Ectodermal cell (in vitro differentiated cells): ENCODE measurements around the gene AXL.
A peak's percentile ranks its signal among the peaks of the same experiment; 100 is the strongest.

Experiments
- H3K27ac ChIP-seq: 2 replicates; pipeline ENCODE4 v1.7.0; 2013; ENCODE audit warnings: mild to moderate bottlenecking, low read depth, low read length; ENCODE audit not compliant: insufficient read depth, poor library complexity, severe bottlenecking
- H3K27me3 ChIP-seq: 2 replicates; pipeline ENCODE4 v1.7.0; 2013; ENCODE audit warnings: mild to moderate bottlenecking, low read length; ENCODE audit not compliant: insufficient read depth, control insufficient read depth, poor library complexity, severe bottlenecking
- H3K36me3 ChIP-seq: one replicate; pipeline ENCODE4 v1.7.0; 2013; ENCODE audit warnings: low read length; ENCODE audit not compliant: control insufficient read depth, insufficient read depth
- H3K4me1 ChIP-seq: one replicate; pipeline ENCODE4 v1.7.0; 2013; ENCODE audit warnings: low read length; ENCODE audit not compliant: control insufficient read depth, insufficient read depth
- H3K4me3 ChIP-seq: 2 replicates; pipeline ENCODE4 v1.7.0; 2013; ENCODE audit warnings: low read depth, low read length, control low read depth; ENCODE audit not compliant: insufficient read depth
- H3K9me3 ChIP-seq: 2 replicates; pipeline ENCODE4 v1.7.0; 2013; ENCODE audit warnings: mild to moderate bottlenecking, low read length, moderate library complexity; ENCODE audit not compliant: control insufficient read depth
- WGBS, 2 experiments: methylation state at CpG; one replicate each; pipeline ENCODE4 v1.1.7; 2013; ENCODE audit warnings: missing lambda C conversion rate in 2 of 2; 5-methylcytosine and 5-hydroxymethylcytosine counted together

Gene AXL

DNA sequence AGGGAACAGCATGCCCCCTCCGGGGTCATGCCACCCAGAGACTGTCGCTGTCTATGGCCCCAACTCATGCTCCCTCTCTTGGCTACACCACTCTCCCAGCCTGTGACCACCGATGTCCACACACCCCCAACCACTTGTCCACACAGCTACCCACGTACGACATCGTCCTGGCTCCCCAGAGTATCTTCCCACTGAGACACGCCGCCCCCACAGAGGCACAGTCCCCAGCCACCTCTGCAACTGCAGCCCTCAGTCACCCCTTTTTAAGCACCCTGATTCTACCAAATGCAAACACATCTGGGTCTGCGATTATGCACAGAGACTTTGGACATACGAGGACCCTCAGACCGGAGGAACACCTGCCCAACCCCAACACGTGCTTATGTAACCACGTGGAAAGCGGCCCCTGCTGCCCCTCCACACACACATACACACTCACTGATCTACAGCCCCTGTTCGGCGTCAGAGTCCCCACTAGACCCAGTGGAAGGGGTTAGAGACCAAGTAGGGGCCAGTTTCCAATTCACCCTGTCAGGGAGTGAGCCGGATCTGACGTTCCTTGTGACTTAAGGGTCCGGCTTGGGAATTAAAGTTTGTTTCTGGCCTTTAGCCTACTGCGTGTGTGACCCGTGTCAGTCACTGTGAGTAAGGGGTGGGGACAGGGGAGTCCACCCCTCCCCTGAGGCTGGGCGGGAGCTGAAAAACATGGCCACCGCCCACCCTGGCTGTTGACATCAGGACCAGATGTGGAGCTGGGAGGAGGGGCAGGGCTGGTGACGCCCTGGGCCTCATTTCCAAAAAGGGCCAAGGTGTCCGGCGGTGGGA, 11.9 kb upstream of the AXL start:
- H3K4me1 ChIP-seq, result no peaks in the 10 kb centered on the region
- H3K36me3 ChIP-seq, result no peaks in the 10 kb centered on the region
- 90 to 91% methylated on average over 26 of the region's 26 CpGs for WGBS, 2 experiments
- H3K4me3 ChIP-seq, result no peak overlapping the region
- H3K27me3 ChIP-seq, result no peaks in the 10 kb centered on the region
- no peaks in the 10 kb centered on the region for H3K9me3 ChIP-seq
- no peak overlapping the region for H3K27ac ChIP-seq

DNA sequence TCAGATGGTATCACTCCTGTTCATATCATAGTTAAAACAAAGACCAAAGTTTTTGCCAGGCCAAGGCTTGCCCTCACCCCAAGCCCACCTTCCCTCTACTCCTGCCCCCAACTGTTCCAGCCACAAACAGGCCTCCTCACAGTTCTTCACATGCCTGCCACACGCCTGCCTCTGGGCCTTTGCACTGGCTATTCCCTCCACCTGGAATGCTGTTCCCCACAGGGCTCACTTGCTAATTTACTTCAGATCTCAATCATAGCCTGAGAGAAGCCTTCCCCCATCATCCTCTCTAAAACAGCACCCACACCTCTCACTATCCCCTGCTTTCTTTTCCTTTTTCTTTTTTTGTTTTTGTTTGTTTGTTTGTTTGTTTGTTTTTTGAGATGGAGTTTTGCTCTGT, 4.9 kb upstream of the AXL start:
- Histone ChIP-seq H3K36me3 (no peaks in the 10 kb centered on the region), H3K4me3 (no peak overlapping the region), H3K9me3 (no peaks in the 10 kb centered on the region), H3K27me3 (no peaks in the 10 kb centered on the region), H3K27ac (no peak overlapping the region), H3K4me1 (peaks cover 13% of the 10 kb centered on the region)
- WGBS, 2 experiments, result 79 to 92% methylated on average over 1 of the region's 1 CpG

DNA sequence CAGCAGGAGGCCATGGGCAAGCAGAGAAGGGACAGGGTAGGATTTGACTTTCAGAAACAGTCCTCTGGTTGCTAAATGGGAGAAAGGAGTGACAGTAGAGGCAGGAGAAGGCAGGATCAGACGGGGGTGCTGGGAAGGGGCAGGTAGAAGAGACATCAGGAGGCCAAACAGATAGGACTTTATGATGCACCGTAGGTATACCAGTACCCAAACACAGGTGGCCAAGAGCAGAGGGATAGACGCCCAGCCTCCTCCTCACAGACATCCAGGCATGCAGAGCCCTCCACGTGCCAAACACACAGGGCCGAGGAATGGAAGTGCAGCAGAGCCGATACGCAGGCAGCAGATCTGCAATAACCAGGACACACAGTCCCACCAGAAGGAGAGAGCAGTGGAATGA, 1.3 kb upstream of the AXL start:
- H3K27me3 ChIP-seq, result no peaks in the 10 kb centered on the region
- H3K4me1 ChIP-seq, result peaks cover 13% of the 10 kb centered on the region
- peaks cover 3% of the 10 kb centered on the region for H3K36me3 ChIP-seq
- H3K9me3 ChIP-seq, result no peaks in the 10 kb centered on the region
- no peak overlapping the region for H3K4me3 ChIP-seq
- H3K27ac ChIP-seq, result no peak overlapping the region
- 81 to 82% methylated on average over 7 of the region's 7 CpGs for WGBS, 2 experiments

DNA sequence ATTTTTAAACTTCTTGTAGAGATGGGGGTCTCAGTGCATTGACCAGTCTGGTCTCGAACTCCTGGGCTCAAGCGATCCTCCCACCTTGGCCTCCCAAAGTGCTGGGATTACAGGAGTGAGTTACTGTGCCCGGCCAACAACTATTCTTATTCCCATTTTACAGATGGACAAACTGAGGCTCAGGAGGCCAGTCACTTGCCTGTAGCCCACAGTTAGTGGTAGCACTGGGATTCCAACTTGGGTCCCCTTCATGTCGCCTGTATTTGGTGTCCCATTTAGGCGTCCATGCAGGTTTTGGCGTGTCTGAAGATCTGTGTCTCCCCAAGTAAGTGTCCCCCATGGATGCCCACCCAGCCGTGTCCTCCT, 791 bp upstream of the AXL start:
- no peaks in the 10 kb centered on the region for H3K27me3 ChIP-seq
- H3K36me3 ChIP-seq, result peaks cover 3% of the 10 kb centered on the region
- H3K9me3 ChIP-seq, result no peaks in the 10 kb centered on the region
- WGBS, 2 experiments, result 76% methylated on average over 7 of the region's 7 CpGs
- H3K4me1 ChIP-seq, result peaks cover 14% of the 10 kb centered on the region
- H3K4me3 ChIP-seq, result peak overlapping the region; percentile 73
- H3K27ac ChIP-seq, result peak overlapping the region; percentile 67

DNA sequence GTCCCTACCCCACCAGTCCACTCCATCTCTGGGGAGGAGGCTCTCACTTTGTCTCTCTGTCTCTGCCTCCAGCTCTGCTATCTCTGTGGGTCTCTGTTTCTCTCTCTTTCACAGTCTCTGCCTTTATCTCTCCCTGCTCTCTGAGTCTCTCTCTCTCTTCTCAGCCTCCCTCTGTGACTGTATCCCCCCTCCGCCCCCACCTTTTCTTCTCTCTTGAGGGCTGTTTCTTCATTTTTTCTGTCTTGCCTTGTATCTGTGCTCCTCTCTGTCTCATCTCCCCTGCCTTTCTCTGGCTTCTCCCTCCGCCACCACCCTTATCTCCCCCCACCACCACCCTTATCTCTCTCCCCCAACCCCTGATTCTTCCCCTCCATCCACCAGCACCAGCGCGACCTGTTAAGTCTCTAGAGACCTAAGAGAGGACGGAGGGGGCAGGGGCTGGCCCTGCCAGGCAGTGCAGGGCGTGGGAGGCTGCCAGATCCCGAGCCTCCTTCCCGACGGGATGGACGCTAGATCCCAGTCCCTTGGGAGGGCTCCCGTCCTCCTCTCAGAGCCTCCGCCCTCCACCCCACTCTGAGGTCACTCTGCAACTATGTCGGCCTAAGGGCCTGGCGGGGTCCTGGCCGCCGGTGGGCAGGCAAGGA, 1.0 kb downstream of the AXL start:
- Histone ChIP-seq H3K27ac (no peak overlapping the region), H3K4me1 (peaks cover 26% of the 10 kb centered on the region), H3K27me3 (no peaks in the 10 kb centered on the region), H3K9me3 (no peaks in the 10 kb centered on the region), H3K36me3 (peaks cover 6% of the 10 kb centered on the region), H3K4me3 (peak overlapping the region; percentile 73)
- 17 to 20% methylated on average over 16 of the region's 16 CpGs for whole genome bisulfite sequencing, 2 experiments

DNA sequence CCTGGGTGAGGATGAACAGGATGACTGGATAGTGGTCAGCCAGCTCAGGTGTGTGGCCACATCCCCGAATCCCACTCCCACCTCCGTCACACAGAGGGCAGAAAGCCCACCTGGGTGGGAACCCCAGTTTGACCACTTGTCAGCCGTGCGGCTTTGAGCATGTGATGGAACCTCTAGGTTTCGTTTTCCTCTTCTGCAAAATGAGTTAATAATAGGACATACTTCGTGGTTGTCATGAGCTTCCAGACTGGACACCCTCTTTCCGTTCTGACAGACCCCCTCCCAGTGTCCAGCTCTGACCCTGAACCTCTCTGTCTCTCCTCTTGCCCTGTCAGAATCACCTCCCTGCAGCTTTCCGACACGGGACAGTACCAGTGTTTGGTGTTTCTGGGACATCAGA, 1.8 kb downstream of the AXL start:
- 94 to 95% methylated on average over 9 of the region's 9 CpGs for WGBS, 2 experiments
- Histone ChIP-seq H3K27ac (no peak overlapping the region), H3K4me1 (peaks cover 34% of the 10 kb centered on the region), H3K27me3 (no peaks in the 10 kb centered on the region), H3K4me3 (peak overlapping the region; percentile 73), H3K36me3 (peaks cover 6% of the 10 kb centered on the region), H3K9me3 (no peaks in the 10 kb centered on the region)

DNA sequence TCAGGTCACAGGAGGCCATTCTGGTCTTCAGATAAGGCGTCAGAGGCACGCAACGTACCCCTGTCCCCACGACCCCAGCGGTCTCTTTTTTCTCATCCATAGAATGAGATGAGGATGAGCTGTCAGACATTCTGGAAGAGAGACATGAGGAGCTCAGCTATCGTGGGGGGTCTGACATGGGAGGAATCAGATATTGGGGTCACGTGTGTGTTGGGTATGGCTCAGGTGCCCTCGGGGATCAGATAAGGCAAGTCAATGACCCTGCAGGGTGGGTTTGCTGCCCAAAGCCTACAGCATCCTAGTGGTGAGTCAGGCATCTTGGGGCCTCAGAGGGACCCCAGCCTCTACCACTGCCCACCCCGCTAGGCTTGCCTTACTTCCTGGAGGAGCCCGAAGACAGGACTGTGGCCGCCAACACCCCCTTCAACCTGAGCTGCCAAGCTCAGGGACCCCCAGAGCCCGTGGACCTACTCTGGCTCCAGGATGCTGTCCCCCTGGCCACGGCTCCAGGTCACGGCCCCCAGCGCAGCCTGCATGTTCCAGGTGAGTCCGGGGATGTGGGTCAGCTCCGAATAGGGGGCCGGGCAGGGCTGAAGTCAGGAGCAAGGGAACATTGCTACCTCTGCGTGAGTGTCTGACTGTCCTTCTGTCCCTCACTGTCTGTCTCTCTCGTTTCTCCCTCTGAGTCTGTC, 2.6 kb downstream of the AXL start:
- no peak overlapping the region for H3K27ac ChIP-seq
- H3K9me3 ChIP-seq, result no peaks in the 10 kb centered on the region
- WGBS, 2 experiments, result 94 to 96% methylated on average over 20 of the region's 20 CpGs
- no peaks in the 10 kb centered on the region for H3K27me3 ChIP-seq
- no peak overlapping the region for H3K4me3 ChIP-seq
- H3K4me1 ChIP-seq, result peaks cover 36% of the 10 kb centered on the region
- peaks cover 6% of the 10 kb centered on the region for H3K36me3 ChIP-seq

DNA sequence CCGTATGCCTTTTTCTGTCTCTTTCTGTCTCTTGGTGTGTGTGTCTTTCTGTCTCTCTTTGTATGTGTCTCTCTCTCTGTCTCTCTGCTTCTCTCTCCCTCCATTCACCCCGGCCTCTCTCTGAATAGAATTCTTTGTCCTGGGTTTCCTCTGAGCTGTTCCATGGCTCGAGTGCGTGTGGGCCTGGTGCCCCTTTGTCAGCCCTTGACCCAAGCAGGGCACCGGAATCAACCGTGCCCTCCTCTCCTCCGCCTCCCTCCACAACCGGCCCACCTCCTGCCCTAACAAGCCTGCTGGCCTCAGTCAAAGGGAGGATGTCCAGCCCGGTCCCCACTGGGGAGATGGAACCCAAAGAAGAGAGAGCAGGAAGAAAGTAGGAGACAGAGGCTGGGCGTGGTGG, 3.2 kb downstream of the AXL start:
- H3K36me3 ChIP-seq, result peaks cover 6% of the 10 kb centered on the region
- H3K9me3 ChIP-seq, result no peaks in the 10 kb centered on the region
- WGBS, 2 experiments, result 82 to 88% methylated on average over 10 of the region's 10 CpGs
- no peak overlapping the region for H3K27ac ChIP-seq
- peaks cover 31% of the 10 kb centered on the region for H3K4me1 ChIP-seq
- H3K4me3 ChIP-seq, result no peak overlapping the region
- no peaks in the 10 kb centered on the region for H3K27me3 ChIP-seq

DNA sequence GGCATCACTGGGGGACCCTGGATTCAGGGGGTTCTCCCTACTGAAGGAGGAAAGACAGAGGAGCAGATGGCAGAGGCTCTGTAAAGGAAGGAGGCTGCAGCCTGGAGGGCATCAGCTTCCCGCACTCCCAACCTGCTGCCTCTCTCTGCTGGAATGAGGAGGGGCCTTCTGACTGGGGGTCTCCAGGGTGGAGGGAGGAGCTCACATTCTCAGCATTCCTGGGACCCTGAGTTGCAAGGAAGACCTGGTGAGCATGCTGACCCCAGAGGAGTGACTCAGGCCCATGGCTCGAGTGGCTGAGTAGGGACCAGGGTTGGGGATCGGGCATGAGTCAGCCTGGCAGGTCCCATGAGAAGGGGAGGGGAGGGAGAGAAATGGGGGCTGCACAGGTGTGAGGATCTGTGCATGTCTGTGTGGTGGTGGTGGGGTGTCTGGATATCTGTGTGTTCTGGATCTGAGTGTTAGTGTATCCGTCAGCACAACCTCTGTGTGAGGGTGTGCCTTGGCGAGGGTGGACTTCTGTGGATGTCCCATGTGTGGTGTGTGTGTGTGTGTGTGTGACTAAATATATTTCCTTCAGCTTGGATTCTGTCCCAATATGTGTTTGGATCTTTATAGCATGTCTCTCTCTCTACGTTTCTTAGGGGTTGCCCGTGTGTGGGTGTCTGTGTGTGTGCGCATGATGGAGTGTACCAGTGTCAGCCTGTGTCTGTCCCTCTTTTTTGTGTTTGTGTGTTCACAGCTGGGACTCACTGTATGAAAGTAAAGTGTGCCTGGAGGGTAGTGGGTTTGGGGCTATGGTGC, 4.6 kb downstream of the AXL start:
- H3K4me1 ChIP-seq, result peaks cover 28% of the 10 kb centered on the region
- 59 to 62% methylated on average over 8 of the region's 8 CpGs for WGBS, 2 experiments
- peaks cover 6% of the 10 kb centered on the region for H3K36me3 ChIP-seq
- H3K27ac ChIP-seq, result peak overlapping the region; percentile 51
- H3K27me3 ChIP-seq, result no peaks in the 10 kb centered on the region
- no peak overlapping the region for H3K4me3 ChIP-seq
- H3K9me3 ChIP-seq, result no peaks in the 10 kb centered on the region
